ENCODE data around the gene OR14J1.

DNA sequence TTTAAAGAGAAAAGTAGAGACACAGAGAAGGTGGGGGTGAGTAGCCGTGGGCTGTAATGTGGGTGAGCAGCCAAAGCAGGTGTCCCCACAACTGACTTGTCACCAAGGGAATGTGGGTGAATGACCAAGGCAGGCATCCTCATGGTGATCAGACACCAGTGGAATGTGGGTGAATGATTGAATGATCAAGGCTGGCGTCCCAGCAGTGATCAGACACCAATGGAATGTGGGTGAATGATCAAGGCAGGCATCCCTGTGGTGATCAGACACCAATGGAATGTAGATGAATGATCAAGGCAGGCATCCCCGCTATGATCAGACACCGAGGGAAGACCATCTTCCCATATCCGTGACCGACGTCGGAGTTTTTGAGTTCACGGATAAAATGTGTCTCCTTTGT is 49.8 kb upstream of the OR14J1 start:
- TF ChIP-seq CTCF (conservative IDR thresholded peaks at IDR 0.05) (no peak), ZFX (IDR thresholded peaks at IDR 0.05) (no peak)
